ENCODE measurements around the gene ST8SIA6. TPM values are rescaled to one million over a fixed set of nuclear protein-coding genes. Genes with fewer than 3 reads are reported as not detected.

The ST8SIA6 gene
- total RNA-seq, 1 experiment from 2014 or later = 1.3 TPM

DNA sequence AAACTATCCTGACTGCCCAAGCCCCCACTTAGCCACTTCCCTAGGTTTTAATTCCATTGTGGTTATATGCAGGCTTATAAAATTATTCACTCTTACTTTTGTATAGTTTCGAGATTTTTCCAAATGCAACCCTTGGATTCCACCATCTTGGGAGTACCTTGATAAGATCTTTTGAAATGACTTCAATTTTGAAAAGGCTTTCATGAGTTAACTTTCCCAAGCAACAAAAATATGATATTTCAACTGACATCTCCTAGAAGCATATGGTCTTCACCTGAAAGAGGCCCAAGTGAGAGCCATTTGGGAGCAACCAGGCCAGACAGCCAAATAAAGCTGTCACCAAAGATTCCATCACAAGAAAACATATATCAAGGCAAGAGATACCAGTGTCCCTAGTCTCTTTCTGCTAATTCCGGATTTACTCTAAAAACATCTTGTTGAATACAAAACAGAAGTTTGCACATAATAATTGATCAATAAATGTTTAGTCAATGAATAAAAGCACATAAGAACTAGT lies 1.7 kb upstream of the ST8SIA6 start:
- no peaks in the 10 kb centered on the region for H3K79me2 ChIP-seq (ENCODE audit: insufficient read depth, low read length)
- peaks cover 12 to 29% of the 10 kb centered on the region in 2 experiments; a peak in 3 of 4 replicates for H3K4me1 ChIP-seq (ENCODE audit: control insufficient read depth in 1 of 2, insufficient read depth in 2 of 2, low read length in 2 of 2)
- H3K9me2 ChIP-seq (ENCODE audit: insufficient read depth) = no peaks in the 10 kb centered on the region
- H2AFZ ChIP-seq (ENCODE audit: low read depth, low read length, poor library complexity, severe bottlenecking) = no peak overlapping the region
- ChIA-PET POLR2A (no interaction called here), CTCF (no interaction called here), RAD21 (ENCODE audit: low non-redundant PET in 1 of 2, low total read pairs in 2 of 2, uncharacterized antibody in 2 of 2, unreplicated experiment in 2 of 2) (no interaction called here)
- no peak for DNase-seq (ENCODE audit: low read depth, low spot score)
- no peaks in the 10 kb centered on the region for H3K36me3 ChIP-seq (ENCODE audit: control insufficient read depth in 1 of 2, insufficient read depth in 2 of 2, low read length in 2 of 2)
- no peaks in the 10 kb centered on the region for H4K20me1 ChIP-seq (ENCODE audit: insufficient read depth)
- TF ChIP-seq, protein P1, sequence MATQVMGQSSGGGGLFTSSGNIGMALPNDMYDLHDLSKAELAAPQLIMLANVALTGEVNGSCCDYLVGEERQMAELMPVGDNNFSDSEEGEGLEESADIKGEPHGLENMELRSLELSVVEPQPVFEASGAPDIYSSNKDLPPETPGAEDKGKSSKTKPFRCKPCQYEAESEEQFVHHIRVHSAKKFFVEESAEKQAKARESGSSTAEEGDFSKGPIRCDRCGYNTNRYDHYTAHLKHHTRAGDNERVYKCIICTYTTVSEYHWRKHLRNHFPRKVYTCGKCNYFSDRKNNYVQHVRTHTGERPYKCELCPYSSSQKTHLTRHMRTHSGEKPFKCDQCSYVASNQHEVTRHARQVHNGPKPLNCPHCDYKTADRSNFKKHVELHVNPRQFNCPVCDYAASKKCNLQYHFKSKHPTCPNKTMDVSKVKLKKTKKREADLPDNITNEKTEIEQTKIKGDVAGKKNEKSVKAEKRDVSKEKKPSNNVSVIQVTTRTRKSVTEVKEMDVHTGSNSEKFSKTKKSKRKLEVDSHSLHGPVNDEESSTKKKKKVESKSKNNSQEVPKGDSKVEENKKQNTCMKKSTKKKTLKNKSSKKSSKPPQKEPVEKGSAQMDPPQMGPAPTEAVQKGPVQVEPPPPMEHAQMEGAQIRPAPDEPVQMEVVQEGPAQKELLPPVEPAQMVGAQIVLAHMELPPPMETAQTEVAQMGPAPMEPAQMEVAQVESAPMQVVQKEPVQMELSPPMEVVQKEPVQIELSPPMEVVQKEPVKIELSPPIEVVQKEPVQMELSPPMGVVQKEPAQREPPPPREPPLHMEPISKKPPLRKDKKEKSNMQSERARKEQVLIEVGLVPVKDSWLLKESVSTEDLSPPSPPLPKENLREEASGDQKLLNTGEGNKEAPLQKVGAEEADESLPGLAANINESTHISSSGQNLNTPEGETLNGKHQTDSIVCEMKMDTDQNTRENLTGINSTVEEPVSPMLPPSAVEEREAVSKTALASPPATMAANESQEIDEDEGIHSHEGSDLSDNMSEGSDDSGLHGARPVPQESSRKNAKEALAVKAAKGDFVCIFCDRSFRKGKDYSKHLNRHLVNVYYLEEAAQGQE (IDR thresholded peaks at IDR 0.05; ENCODE audit: low read depth) = no peak
- no peak for TF ChIP-seq SRF (IDR thresholded peaks at IDR 0.05; ENCODE audit: low read depth)
- no peak for TF ChIP-seq ZBTB33 (IDR thresholded peaks at IDR 0.05; ENCODE audit: extremely low read depth, insufficient replicate concordance, low read length)
- no peak for TF ChIP-seq ZNF274 (IDR thresholded peaks at IDR 0.05; ENCODE audit: low read depth, low read length)
- no peak for TF ChIP-seq FOSL1 (IDR thresholded peaks at IDR 0.05; ENCODE audit: low read depth)
- no peak for TF ChIP-seq POLR2A (IDR thresholded peaks at IDR 0.05; ENCODE audit: borderline replicate concordance, extremely low read depth, insufficient read depth, insufficient read length)
- no peak for TF ChIP-seq EGR1 (IDR thresholded peaks at IDR 0.05; ENCODE audit: low read depth)
- TF ChIP-seq RAD21 (IDR thresholded peaks at IDR 0.05; ENCODE audit: low read depth) = no peak
- no peak overlapping the region for H3K27ac ChIP-seq (ENCODE audit: low read depth, low read length)
- H3K9ac ChIP-seq (ENCODE audit: low read length) = no peak overlapping the region
- ATAC-seq = no peak
- intact Hi-C loops (cut with micrococcal nuclease) = no loop called here
- H3K4me3 ChIP-seq (replicated peaks in 1 of 2; ENCODE audit: low read depth in 1 of 2, low read length in 2 of 2) = no peak overlapping the region
- no peak overlapping the region for H3K4me2 ChIP-seq (ENCODE audit: low read length)
- no peaks in the 10 kb centered on the region for H3K27me3 ChIP-seq (ENCODE audit: insufficient read depth, low read length)
- H3K9me3 ChIP-seq (ENCODE audit: control insufficient read depth in 1 of 2, insufficient read depth in 1 of 2, low read depth in 1 of 2, low read length in 2 of 2) = no peaks in the 10 kb centered on the region
- BruUV-seq (replicated peaks) = no TSS peak

All from HCT116 (cell line).